GM12864 (cell line): ENCODE measurements around the gene RNF113B.

Experiments
- DNase-seq: peaks from one replicate; pipeline ENCODE4 v3.0.0-alpha.2; 2011; ENCODE audit warnings: low read depth
- H3K4me3 ChIP-seq: 2 replicates; pipeline ENCODE4 v1.5.1; 2011; ENCODE audit warnings: mild to moderate bottlenecking, low read depth, low read length, control low read depth
- TF ChIP-seq, protein P1 (sequence below): IDR thresholded peaks from 2 replicates; pipeline ENCODE4 v1.5.1; 2011; ENCODE audit warnings: low read depth, mild to moderate bottlenecking, moderate library complexity, low read length, control low read depth, inconsistent platforms; ENCODE audit errors: missing control alignments

RNF113B gene

GRCh38 chr13:98156259-98156658, 20.8 kb downstream of the RNF113B start:
- TF ChIP-seq, protein P1, sequence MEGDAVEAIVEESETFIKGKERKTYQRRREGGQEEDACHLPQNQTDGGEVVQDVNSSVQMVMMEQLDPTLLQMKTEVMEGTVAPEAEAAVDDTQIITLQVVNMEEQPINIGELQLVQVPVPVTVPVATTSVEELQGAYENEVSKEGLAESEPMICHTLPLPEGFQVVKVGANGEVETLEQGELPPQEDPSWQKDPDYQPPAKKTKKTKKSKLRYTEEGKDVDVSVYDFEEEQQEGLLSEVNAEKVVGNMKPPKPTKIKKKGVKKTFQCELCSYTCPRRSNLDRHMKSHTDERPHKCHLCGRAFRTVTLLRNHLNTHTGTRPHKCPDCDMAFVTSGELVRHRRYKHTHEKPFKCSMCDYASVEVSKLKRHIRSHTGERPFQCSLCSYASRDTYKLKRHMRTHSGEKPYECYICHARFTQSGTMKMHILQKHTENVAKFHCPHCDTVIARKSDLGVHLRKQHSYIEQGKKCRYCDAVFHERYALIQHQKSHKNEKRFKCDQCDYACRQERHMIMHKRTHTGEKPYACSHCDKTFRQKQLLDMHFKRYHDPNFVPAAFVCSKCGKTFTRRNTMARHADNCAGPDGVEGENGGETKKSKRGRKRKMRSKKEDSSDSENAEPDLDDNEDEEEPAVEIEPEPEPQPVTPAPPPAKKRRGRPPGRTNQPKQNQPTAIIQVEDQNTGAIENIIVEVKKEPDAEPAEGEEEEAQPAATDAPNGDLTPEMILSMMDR: no peak

DNA sequence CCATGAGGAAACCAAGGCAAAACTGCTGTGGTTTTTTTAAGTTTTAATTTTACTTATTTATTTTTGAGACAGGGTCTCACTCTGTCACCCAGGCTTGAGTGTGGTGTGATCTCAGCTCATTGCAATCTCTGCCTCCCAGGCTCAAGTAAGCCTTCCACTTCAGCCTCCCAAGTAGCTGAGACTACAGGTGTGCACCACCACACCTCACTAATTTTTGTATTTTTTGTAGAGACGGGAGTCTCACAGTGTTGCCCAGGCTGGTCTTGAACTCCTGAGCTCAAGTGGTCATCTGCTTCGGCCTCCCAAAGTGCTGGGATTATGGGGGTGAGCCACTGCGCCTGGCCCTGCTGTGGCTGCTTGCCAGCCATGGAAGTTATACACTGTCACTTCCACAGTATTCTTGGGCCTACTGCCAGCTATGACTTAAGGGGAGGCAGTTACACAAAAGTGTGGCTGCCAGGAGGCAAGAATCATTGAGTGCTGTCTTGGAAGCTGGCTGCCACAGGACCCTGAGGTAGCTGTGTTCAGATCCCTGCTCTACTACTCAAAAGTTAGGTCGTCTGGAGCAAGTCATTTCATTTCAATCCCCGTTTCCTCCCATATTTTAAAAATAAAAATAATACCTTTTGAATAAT, 21.5 kb downstream of the RNF113B start:
- TF ChIP-seq, protein P1: no peak
- H3K4me3 ChIP-seq: no peak overlapping the region
- no peak for DNase-seq

More at GRCh38 chr13:98156259-98156658, 20.8 kb downstream of the RNF113B start:
- DNase-seq: no peak
- no peak overlapping the region for H3K4me3 ChIP-seq

DNA sequence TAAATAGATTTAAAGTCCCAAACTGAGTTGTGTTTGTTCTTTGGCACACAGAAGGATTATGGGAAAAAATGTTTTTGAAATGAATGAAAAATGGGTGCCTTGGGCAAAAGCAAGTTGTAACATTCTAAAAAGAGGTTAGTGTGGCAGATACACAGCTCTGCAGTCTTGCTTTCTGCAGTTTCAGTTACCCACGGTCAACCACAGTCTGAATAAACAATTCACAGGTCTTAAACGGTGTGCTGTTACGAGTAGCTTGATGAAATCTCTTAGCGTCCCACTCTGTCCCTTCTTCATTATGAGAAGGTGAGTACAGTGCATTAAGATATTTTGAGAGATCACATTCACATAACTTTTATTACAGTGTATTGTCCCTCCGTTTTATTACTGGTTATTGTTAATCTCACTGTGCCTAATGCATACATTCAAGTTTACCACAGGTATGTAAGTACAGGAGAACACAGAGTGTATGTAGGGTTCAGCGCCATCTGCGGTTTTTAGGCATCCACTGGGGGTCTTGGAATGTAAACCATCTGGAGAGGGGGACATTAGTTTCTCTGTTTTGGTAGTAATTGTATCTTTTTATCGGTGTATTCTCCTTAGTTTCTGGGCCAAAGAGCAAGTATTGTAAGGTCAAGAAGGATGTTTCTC, 26.1 kb downstream of the RNF113B start:
- no peak for DNase-seq
- TF ChIP-seq, protein P1: no peak

DNA sequence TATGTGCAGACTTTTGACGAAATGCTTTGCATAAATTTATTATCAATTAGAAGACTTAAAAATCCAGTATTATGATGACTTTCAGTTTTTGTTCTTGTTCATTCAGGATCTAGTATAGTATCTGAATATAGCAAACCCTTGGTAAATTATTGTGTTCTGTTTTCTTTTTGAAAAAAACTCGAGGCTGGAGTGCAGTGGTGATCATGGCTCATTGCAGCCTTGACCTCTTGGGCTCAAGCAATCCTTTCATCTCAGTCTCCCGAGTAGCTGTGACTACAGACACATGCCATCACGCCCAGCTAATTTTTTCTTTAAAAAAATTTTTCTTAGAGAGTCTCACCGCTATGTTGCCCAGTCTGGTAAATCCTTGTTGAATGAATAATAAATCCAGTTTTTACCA, 29.5 kb downstream of the RNF113B start:
- TF ChIP-seq, protein P1: no peak
- no peak overlapping the region for H3K4me3 ChIP-seq
- no peak for DNase-seq

More for the DNA sequence above, 26.1 kb downstream of the RNF113B start:
- H3K4me3 ChIP-seq: no peak overlapping the region

GRCh38 chr13:98144801-98145350, 32.2 kb downstream of the RNF113B start:
- no peak for DNase-seq

GRCh38 chr13:98144027-98144741, 32.9 kb downstream of the RNF113B start:
- H3K4me3 ChIP-seq: no peak overlapping the region
- DNase-seq: no peak
- TF ChIP-seq, protein P1: no peak

More at GRCh38 chr13:98144801-98145350, 32.2 kb downstream of the RNF113B start:
- TF ChIP-seq, protein P1: no peak
- H3K4me3 ChIP-seq: no peak overlapping the region
